GM12874 (cell line): ENCODE data around the gene GRAMD1B.

Experiments
- CTCF ChIP-seq: IDR thresholded peaks from 2 replicates; pipeline ENCODE4 v1.5.1; 2011; ENCODE audit warnings: low read depth, mild to moderate bottlenecking, control low read depth, low read length, moderate library complexity; ENCODE audit not compliant: insufficient read depth

Gene GRAMD1B

GRCh38 chr11:123413636-123414035 lies 16.4 kb upstream of the GRAMD1B start:
- no peak for TF ChIP-seq CTCF

GRCh38 chr11:123416566-123416965 lies 13.5 kb upstream of the GRAMD1B start:
- TF ChIP-seq CTCF: no peak

- no peak for TF ChIP-seq CTCF
Observed at GRCh38 chr11:123418351-123419114, 11.5 kb upstream of the GRAMD1B start.

GRCh38 chr11:123419731-123420452 lies 10.2 kb upstream of the GRAMD1B start:
- no peak for TF ChIP-seq CTCF

GRCh38 chr11:123421589-123421988 lies 8.5 kb upstream of the GRAMD1B start:
- no peak for TF ChIP-seq CTCF

GRCh38 chr11:123425367-123425766 lies 4.7 kb upstream of the GRAMD1B start:
- TF ChIP-seq CTCF: no peak

- TF ChIP-seq CTCF: no peak
Observed at GRCh38 chr11:123426789-123427188, 3.3 kb upstream of the GRAMD1B start.
